ENCODE measurements around the gene MAP1B.

- TF ChIP-seq NFRKB (IDR thresholded peaks at IDR 0.05) (no peak), FOXM1 (IDR thresholded peaks at IDR 0.05; ENCODE audit: borderline replicate concordance) (no peak), FOXK2 (IDR thresholded peaks at IDR 0.05) (no peak), ARNT (IDR thresholded peaks at IDR 0.05) (no peak), HDGF (IDR thresholded peaks at IDR 0.05; ENCODE audit: borderline replicate concordance) (no peak), FOXA1 (IDR thresholded peaks at IDR 0.05) (no peak), SUZ12 (IDR thresholded peaks at IDR 0.05) (no peak), SP1 (IDR thresholded peaks at IDR 0.05) (no peak), LEF1 (IDR thresholded peaks at IDR 0.05; ENCODE audit: borderline replicate concordance) (no peak), BHLHE40 (IDR thresholded peaks at IDR 0.05; ENCODE audit: borderline replicate concordance) (no peak)
These were observed 15.3 kb downstream of the MAP1B start for GRCh38 chr5:72122602-72123001.
